ENCODE data around the gene TOP3B.

The TOP3B gene

GRCh38 chr22:21946262-21946925 is 36.2 kb downstream of the TOP3B start:
- no peaks in the 10 kb centered on the region for H4K20me1 ChIP-seq (ENCODE audit: control insufficient read depth, insufficient read depth, low read depth, low read length)
- H3K4me3 ChIP-seq (ENCODE audit: low read length) = no peak overlapping the region
- H3F3A ChIP-seq (ENCODE audit: control insufficient read depth, insufficient read depth) = no peaks in the 10 kb centered on the region
- no peak overlapping the region for H3K27ac ChIP-seq (ENCODE audit: low read depth, low read length)
- no peaks in the 10 kb centered on the region for H3K9me3 ChIP-seq (ENCODE audit: control insufficient read depth, insufficient read depth, low read length)
- H3K79me2 ChIP-seq (ENCODE audit: control insufficient read depth, low read length) = no peaks in the 10 kb centered on the region
- no peaks in the 10 kb centered on the region for H3K36me3 ChIP-seq (ENCODE audit: control insufficient read depth, low read length)
- H3K9me2 ChIP-seq (replicated peaks; ENCODE audit: control insufficient read depth, low read length) = no peaks in the 10 kb centered on the region
- no peaks in the 10 kb centered on the region for H3K27me3 ChIP-seq (ENCODE audit: control insufficient read depth, low read length)
- peaks cover 10% of the 10 kb centered on the region for H3K4me1 ChIP-seq (ENCODE audit: control insufficient read depth, low read length)
- TF ChIP-seq CTCF (IDR thresholded peaks at IDR 0.05; ENCODE audit: low read depth, low read length, poor library complexity, severe bottlenecking) (no peak), EZH2phosphoT487 (IDR thresholded peaks at IDR 0.05; ENCODE audit: borderline replicate concordance, low read length) (no peak)
- no peak overlapping the region for H3K4me2 ChIP-seq (ENCODE audit: low read length)

GRCh38 chr22:21945453-21946261 is 36.9 kb downstream of the TOP3B start:
- no peak overlapping the region for H3K27ac ChIP-seq (ENCODE audit: low read depth, low read length)

DNA sequence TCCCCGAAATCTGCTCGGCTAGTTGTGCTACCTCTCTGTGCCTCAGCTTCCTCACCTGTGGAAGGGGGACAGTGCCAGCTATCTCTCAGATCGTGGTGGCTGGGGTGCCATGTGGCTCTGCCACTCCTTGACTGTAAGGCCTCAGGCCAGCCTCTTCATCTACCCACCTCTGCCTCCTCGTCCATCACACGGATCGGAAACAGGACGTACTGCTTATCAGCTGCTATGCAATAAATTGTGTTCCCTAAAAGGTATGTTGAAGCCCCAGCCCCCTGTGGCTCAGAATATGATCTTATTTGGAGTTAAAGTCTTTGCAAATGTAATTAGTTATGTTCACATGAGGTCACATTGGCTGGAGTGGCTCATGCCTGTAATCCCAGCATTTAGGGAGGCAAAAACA is 37.7 kb downstream of the TOP3B start:
- Histone ChIP-seq H4K20me1 (ENCODE audit: control insufficient read depth, insufficient read depth, low read depth, low read length) (no peaks in the 10 kb centered on the region), H3F3A (ENCODE audit: control insufficient read depth, insufficient read depth) (no peaks in the 10 kb centered on the region), H3K36me3 (ENCODE audit: control insufficient read depth, low read length) (no peaks in the 10 kb centered on the region), H3K27ac (ENCODE audit: low read depth, low read length) (no peak overlapping the region), H3K9me3 (ENCODE audit: control insufficient read depth, insufficient read depth, low read length) (no peaks in the 10 kb centered on the region), H3K9me2 (replicated peaks; ENCODE audit: control insufficient read depth, low read length) (no peaks in the 10 kb centered on the region), H3K4me3 (ENCODE audit: low read length) (no peak overlapping the region), H3K4me2 (ENCODE audit: low read length) (no peak overlapping the region), H3K79me2 (ENCODE audit: control insufficient read depth, low read length) (no peaks in the 10 kb centered on the region), H3K4me1 (ENCODE audit: control insufficient read depth, low read length) (peaks cover 10% of the 10 kb centered on the region), H3K27me3 (ENCODE audit: control insufficient read depth, low read length) (no peaks in the 10 kb centered on the region)
- TF ChIP-seq CTCF (IDR thresholded peaks at IDR 0.05; ENCODE audit: low read depth, low read length, poor library complexity, severe bottlenecking) (no peak), EZH2phosphoT487 (IDR thresholded peaks at IDR 0.05; ENCODE audit: borderline replicate concordance, low read length) (no peak)

More at GRCh38 chr22:21945453-21946261, 36.9 kb downstream of the TOP3B start:
- H3K9me3 ChIP-seq (ENCODE audit: control insufficient read depth, insufficient read depth, low read length) = no peaks in the 10 kb centered on the region
- TF ChIP-seq EZH2phosphoT487 (IDR thresholded peaks at IDR 0.05; ENCODE audit: borderline replicate concordance, low read length) (no peak), CTCF (IDR thresholded peaks at IDR 0.05; ENCODE audit: low read depth, low read length, poor library complexity, severe bottlenecking) (no peak)
- no peaks in the 10 kb centered on the region for H3F3A ChIP-seq (ENCODE audit: control insufficient read depth, insufficient read depth)
- H3K4me1 ChIP-seq (ENCODE audit: control insufficient read depth, low read length) = peaks cover 10% of the 10 kb centered on the region
- H3K4me2 ChIP-seq (ENCODE audit: low read length) = no peak overlapping the region
- H3K36me3 ChIP-seq (ENCODE audit: control insufficient read depth, low read length) = no peaks in the 10 kb centered on the region
- no peaks in the 10 kb centered on the region for H3K27me3 ChIP-seq (ENCODE audit: control insufficient read depth, low read length)
- no peaks in the 10 kb centered on the region for H3K79me2 ChIP-seq (ENCODE audit: control insufficient read depth, low read length)
- no peak overlapping the region for H3K4me3 ChIP-seq (ENCODE audit: low read length)
- H3K9me2 ChIP-seq (replicated peaks; ENCODE audit: control insufficient read depth, low read length) = no peaks in the 10 kb centered on the region
- no peaks in the 10 kb centered on the region for H4K20me1 ChIP-seq (ENCODE audit: control insufficient read depth, insufficient read depth, low read depth, low read length)

Measured in DOHH2 (cell line).